ENCODE data around the gene FBXO34. TPM values are rescaled to one million over a fixed set of nuclear protein-coding genes. Genes with fewer than 3 reads are reported as not detected.

The FBXO34 gene
- total and polyA plus RNA-seq, 9 of the 15 experiments (the other 6 are each of a cell fraction or from before 2014, with no cell fraction given): 6.3 to 24.9 (median 16.2) TPM

DNA sequence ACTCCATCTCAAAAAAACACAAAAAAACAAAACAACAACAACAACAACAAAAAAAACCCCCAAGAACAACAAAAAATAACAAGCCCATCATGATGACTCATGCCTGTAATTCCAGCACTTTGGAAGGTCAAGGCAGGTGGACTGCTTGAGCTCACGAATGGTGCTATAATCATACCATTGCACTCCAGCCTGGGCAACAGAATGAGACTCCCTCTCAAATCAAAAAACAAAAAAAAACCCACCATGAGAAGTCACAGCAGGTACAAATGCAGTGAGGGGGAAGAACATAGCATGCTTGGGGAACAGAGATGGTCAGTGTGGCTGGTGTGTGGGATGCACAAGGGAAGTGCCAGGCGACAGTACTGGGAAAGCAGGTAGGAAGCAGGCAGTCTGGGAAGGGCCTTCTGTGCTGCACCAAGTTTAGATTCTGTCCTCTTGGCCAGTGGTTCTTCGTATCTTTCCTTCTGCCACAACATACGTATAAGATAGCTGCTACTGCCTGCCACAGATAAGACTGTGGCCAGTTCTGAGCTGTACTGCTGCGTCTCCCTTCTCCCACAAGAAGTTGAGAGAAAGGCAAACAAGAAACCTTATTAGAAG, 112.4 kb downstream of the FBXO34 start (continued):
- TF ChIP-seq ZNF766 (CRISPR knock-in tag; conservative IDR thresholded peaks at IDR 0.05) (peak; percentile 92), POLR2A (conservative IDR thresholded peaks at IDR 0.05) (no peak), ZNF24 (IDR thresholded peaks at IDR 0.05) (no peak; the same call in 1 of the 2 replicates), NR1H2 (CRISPR knock-in tag; IDR thresholded peaks at IDR 0.05) (no peak), ILF3 (IDR thresholded peaks at IDR 0.05; ENCODE audit: borderline replicate concordance) (0 out of 2 replicates have a peak, but pooled peaks have one; percentile 20), NFIC (IDR thresholded peaks at IDR 0.05) (peak; percentile 86), POU5F1 (IDR thresholded peaks at IDR 0.05; ENCODE audit: borderline replicate concordance, low read depth, low read length, partially characterized antibody) (no peak), ZNF707 (CRISPR knock-in tag; conservative IDR thresholded peaks at IDR 0.05) (no peak), HINFP (tag; conservative IDR thresholded peaks at IDR 0.05; ENCODE audit: low read depth) (no peak), CEBPZ (IDR thresholded peaks at IDR 0.05; ENCODE audit: borderline replicate concordance, low read depth, low read length) (no peak), MLLT1 (IDR thresholded peaks at IDR 0.05) (no peak), ZNF384 (IDR thresholded peaks at IDR 0.05; ENCODE audit: low read depth, low read length) (no peak), MYC (IDR thresholded peaks at IDR 0.05; ENCODE audit: low read depth, low read length) (no peak), MYC (CRISPR knock-in tag; IDR thresholded peaks at IDR 0.05; ENCODE audit: borderline replicate concordance, low read depth) (no peak)
- TF ChIP-seq, protein P1, sequence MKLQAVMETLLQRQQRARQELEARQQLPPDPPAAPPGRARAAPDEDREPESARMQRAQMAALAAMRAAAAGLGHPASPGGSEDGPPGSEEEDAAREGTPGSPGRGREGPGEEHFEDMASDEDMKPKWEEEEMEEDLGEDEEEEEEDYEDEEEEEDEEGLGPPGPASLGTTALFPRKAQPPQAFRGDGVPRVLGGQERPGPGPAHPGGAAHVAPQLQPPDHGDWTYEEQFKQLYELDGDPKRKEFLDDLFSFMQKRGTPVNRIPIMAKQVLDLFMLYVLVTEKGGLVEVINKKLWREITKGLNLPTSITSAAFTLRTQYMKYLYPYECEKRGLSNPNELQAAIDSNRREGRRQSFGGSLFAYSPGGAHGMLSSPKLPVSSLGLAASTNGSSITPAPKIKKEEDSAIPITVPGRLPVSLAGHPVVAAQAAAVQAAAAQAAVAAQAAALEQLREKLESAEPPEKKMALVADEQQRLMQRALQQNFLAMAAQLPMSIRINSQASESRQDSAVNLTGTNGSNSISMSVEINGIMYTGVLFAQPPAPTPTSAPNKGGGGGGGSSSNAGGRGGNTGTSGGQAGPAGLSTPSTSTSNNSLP (IDR thresholded peaks at IDR 0.05; ENCODE audit: borderline replicate concordance, low read depth, low read length): no peak
- TF ChIP-seq, protein P2, sequence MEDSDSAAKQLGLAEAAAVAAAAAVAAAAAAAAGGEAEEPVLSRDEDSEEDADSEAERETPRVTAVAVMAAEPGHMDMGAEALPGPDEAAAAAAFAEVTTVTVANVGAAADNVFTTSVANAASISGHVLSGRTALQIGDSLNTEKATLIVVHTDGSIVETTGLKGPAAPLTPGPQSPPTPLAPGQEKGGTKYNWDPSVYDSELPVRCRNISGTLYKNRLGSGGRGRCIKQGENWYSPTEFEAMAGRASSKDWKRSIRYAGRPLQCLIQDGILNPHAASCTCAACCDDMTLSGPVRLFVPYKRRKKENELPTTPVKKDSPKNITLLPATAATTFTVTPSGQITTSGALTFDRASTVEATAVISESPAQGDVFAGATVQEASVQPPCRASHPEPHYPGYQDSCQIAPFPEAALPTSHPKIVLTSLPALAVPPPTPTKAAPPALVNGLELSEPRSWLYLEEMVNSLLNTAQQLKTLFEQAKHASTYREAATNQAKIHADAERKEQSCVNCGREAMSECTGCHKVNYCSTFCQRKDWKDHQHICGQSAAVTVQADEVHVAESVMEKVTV (CRISPR knock-in tag; IDR thresholded peaks at IDR 0.05): no peak
- TF ChIP-seq, protein P3, sequence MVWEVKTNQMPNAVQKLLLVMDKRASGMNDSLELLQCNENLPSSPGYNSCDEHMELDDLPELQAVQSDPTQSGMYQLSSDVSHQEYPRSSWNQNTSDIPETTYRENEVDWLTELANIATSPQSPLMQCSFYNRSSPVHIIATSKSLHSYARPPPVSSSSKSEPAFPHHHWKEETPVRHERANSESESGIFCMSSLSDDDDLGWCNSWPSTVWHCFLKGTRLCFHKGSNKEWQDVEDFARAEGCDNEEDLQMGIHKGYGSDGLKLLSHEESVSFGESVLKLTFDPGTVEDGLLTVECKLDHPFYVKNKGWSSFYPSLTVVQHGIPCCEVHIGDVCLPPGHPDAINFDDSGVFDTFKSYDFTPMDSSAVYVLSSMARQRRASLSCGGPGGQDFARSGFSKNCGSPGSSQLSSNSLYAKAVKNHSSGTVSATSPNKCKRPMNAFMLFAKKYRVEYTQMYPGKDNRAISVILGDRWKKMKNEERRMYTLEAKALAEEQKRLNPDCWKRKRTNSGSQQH (CRISPR knock-in tag; IDR thresholded peaks at IDR 0.05): no peak
